GM20000 (cell line): ENCODE data around the gene CCR5.
"Not testable (repeated sequence)": the region's sequence is repeated elsewhere in the genome, so short reads cannot be mapped to it uniquely, and the experiment has no call there.

Source experiments
- DNase-seq: peaks from one replicate; pipeline ENCODE4 v3.0.0; 2012; ENCODE audit warnings: low spot score
- TF ChIP-seq, protein P1 (sequence below): IDR thresholded peaks from 2 replicates; pipeline ENCODE4 v1.5.1; 2012; ENCODE audit warnings: mild to moderate bottlenecking, control low read depth; ENCODE audit errors: extremely low read depth, missing control alignments

The CCR5 gene

DNA sequence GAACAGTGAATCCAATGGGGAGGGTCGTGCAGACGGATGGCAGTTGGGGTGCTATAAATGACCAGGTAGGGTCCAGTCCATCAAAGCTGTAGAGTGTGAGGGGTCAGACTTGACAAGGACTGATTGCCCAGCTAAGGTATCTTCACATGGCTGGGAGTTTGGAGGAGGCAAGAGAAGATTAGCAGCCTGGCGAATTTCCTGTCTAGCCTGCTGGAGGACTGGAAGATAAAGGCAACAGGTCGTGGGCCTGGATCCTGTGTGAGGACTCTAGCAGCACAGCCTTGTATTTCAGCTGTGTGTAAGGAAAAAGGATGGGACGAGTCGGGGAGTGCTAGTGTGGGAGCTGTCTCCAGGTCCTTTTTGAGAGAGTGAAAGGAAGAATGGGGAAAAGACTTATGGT, 18.6 kb downstream of the CCR5 start:
- no peak for DNase-seq

DNA sequence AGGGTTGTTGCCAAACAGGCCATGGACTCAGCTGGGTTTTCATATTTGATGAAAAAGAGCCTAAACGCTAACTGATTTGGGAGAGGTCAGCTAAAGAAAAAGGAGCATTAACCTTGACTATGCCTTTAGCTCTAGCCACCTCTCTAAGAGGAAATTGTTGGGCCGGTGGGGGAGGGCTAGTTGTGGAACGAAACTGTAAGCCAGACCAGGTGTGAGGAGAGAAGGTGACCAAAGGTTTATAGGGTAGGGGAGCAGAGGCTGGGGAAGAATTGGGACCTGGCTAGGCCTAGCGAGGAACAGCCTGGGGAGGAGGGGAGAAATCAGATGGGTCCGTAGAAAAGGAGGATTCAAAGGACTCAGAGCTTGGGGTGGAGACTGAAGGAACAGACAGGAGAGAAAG, 20.8 kb downstream of the CCR5 start:
- not testable (repeated sequence) for DNase-seq

More for the DNA sequence above, 18.6 kb downstream of the CCR5 start:
- TF ChIP-seq, protein P1, sequence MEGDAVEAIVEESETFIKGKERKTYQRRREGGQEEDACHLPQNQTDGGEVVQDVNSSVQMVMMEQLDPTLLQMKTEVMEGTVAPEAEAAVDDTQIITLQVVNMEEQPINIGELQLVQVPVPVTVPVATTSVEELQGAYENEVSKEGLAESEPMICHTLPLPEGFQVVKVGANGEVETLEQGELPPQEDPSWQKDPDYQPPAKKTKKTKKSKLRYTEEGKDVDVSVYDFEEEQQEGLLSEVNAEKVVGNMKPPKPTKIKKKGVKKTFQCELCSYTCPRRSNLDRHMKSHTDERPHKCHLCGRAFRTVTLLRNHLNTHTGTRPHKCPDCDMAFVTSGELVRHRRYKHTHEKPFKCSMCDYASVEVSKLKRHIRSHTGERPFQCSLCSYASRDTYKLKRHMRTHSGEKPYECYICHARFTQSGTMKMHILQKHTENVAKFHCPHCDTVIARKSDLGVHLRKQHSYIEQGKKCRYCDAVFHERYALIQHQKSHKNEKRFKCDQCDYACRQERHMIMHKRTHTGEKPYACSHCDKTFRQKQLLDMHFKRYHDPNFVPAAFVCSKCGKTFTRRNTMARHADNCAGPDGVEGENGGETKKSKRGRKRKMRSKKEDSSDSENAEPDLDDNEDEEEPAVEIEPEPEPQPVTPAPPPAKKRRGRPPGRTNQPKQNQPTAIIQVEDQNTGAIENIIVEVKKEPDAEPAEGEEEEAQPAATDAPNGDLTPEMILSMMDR: no peak

DNA sequence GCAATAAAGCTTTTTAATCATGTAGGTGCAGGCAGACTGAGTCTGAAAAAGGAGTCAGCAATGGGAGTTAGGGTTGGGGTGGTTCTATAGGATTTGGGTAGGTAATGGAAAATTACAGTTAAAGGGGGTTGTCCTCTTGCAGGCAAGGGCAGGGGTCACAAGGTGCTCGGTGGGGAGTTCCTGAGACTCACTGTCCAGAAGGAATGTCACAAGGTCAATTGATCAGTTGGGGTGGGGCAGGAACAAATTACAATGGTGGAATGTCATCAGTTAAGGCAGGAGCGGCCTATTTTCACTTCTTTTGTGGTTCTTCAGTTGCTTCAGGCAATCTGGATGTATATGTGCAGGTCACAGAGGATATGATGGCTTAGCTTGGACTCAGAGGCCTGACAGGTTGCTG, 22.3 kb downstream of the CCR5 start:
- TF ChIP-seq, protein P1: no peak
- DNase-seq: no peak

DNA sequence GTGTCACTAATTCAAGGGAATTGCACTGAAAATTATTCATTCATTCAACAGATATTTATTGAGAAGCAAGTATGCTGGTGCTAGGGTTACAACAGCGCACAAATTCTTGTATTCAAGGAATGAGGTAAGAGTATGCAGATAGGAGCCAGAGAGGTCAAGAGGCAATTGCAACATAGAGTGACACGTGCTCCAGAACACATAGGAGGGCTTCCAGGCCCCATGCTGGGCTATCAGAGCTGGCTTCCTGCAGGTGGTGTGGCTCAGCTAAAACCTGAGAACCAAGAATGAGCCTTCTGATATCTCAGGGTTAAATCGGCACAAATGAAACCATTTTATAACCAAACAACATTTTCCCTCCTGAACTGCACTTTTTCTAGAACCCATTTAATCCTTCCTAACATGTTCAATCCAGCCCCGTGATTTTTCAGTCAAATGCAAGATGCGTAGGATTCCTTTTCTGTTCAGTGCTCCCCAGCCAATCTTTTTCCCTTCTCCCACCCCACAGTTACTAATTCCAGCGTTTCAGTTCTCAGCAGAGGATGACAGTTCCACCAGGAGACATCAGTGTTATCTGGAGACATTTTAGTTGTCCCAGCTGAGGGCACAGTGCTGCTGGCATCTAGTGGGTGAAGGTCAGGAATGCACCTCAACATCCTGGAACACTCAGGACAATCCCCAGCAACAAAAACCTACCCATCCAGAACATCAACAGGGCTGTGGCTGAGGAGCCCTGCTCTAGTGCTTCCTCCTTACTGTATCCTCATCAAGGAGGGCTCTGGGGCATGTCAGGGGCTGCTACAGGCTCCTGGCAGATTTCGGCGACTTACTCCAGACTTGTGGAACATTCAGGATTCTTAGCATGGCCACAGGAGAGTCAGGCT, 23.0 kb downstream of the CCR5 start:
- TF ChIP-seq, protein P1: no peak
- DNase-seq: no peak

DNA sequence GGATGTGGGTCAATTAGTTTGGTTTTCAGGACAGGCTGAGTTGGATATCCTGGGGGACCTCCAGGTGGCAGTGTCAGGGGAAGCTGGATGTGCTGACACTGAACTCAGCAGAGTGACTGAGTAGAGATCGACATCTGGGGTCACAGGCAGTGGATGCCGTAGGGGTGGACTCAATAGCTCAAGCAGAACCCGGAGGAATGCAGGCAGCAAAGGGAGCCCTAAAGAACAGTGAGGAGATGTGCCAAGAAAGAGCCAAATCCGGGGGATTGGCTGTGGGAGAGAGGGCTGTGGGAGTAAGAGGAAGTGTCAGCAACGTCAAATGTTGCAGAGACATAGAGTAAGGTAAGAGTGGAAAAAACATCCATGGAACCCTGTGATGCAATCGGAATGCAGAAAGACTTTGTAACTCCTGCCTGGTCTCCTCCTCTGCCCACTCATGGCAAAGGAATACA, 24.5 kb downstream of the CCR5 start:
- DNase-seq: no peak
- TF ChIP-seq, protein P1: peak; percentile 25

DNA sequence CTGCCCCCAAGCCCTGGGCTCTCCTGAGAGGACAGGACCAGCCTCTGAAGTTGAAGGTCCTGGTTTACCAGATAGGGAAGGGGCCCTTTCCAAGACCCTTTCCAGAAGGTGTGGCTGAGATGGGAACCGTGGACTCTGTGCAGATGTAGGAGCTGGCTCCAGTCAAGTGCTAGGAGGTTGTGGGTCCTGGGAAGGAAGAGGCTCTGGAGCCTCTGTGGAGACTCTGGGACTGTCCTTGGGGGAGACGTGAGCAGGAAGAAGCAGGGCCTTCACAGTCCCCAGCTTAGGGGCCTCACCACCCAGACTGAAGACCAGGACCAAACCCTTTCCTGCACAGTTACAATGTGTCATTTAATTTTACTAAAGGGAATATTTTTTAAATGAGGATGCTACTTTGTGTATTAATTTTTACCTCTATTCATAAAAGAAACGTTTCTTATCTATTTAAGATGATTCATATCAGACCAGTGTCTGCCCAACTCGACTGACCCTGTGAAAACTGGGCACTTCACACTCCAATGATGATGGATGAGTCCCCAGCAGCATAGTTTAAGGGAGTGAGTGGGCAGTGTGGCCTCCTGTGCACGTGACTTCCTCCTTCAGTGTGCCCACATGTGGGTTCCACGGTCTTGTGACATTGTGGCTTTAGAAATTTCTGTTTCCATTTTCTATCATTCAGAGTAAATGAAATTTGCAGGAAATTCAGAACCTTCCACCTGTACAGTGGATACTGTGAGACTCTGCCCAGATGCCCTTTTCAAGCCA, 25.2 kb downstream of the CCR5 start:
- no peak for DNase-seq
- TF ChIP-seq, protein P1: no peak

DNA sequence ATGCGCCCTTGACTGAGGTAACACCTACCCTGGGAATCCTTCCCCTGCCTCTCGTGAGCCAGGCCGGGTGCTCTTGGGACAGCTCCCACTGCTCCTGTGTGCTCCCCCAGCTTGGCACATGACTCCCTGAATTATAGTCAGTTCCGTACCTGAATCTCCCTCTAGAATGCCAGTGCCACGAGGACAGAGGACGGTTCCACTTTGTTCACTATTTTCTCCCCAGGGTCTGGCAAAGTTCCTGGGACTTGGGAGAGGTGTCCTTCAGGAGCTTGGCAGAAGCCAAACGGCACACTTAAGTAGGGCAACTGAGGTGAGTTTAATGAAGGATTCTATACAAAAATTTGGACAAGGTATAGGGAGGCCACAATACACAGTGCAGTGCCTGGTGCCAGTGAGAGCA, 26.4 kb downstream of the CCR5 start:
- DNase-seq: no peak
- TF ChIP-seq, protein P1: no peak
